ENCODE results near the gene IFI30.
A peak's percentile ranks its signal among the peaks of the same experiment; 100 is the strongest.

Gene IFI30
- 0.28 to 0.48 reads per million in 2 donors for total RNA-seq

DNA sequence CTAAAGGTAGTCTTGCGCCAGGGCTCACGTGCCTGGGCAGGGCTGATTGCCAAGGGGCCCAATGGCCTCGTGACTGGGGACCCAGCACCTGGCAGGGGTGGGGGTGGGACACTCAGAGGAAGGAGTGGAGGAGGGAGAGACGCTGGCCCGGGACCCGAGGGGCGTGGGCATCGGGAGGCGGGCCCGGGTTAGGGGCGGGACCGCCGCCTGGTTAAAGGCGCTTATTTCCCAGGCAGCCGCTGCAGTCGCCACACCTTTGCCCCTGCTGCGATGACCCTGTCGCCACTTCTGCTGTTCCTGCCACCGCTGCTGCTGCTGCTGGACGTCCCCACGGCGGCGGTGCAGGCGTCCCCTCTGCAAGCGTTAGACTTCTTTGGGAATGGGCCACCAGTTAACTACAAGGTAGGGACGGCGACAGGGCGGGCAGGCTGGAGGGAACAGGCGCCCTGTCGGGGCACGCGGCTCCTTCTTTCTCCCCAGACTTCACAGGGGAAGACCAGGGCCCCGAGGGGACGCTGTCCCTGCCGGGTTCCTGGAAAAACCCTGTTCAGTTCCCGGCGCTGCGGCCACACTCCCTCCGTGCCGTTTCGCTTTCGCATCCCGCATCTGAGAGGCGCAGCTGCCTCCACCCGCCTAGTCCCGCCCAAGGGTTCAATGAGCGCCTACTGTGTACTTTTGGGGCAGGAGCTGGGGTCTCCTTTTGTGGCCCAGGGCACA is at the start of gene IFI30:
Gene IFI30, plus strand, starts transcription at position 242 of the 717 bp plus-strand sequence. Its CDS starts 29 bp downstream, at position 271.
- DNase-seq, result peak; percentile 47

DNA sequence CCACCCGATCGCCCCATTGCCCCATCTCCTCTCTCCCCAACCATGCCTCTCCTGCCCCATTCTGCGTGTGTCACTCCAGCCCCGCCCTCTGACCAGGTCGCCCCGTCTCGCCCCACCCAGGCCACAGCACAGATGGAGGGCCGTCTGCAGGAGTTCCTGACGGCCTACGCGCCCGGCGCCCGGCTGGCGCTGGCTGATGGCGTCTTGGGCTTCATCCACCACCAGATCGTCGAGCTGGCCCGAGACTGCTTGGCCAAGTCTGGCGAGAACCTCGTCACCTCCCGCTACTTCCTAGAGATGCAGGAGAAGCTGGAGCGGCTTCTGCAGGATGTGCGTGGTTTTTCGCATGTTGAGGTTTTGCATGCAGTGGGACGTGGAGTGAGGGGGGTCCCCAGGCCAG is 49.8 kb upstream of the IFI30 start:
- no peak for DNase-seq

- DNase-seq, result no peak
Observed at GRCh38 chr19:18126097-18126496, 47.5 kb upstream of the IFI30 start.

DNA sequence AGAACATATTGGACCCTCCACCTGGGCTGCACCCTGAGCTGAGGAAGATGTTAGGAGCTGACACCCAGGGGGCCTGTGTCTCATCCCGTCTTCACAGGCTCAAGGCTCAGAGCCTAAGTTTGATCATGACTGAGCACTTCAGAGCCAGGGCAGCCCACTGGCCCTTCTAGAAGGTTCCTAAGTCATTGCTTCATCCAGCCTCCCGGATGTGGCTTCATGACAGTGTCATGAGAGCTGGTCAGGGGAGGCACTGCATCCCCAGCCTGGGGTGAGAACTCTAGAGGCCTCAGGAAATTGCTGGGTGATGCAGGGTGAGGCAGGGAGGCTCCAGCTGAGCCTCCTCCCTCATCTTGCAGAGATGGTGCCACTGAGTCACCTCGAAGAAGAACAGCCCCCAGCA is 45.6 kb upstream of the IFI30 start:
- DNase-seq, result no peak

DNA sequence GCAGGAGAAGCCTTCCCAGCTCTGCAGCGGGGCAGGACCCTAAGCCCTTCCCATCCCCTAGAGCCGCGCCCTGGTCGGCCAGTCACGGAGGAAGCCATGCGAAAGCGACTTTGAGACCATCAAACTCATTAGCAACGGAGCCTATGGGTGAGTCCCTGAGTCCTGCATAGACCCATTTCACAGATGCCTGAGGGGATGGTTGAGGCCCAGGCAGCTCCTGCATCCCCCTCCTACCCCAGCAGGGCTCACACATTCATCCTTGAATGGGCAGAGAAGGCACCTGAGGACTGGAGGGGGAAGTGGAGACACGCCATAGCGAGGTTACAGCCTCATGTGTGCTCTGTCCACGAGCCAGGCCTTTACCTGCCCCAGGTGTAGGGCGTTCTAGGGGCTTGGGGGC is 44.8 kb upstream of the IFI30 start:
- no peak for DNase-seq

- no peak for DNase-seq
Observed at GRCh38 chr19:18130523-18131242, 42.9 kb upstream of the IFI30 start.

DNA sequence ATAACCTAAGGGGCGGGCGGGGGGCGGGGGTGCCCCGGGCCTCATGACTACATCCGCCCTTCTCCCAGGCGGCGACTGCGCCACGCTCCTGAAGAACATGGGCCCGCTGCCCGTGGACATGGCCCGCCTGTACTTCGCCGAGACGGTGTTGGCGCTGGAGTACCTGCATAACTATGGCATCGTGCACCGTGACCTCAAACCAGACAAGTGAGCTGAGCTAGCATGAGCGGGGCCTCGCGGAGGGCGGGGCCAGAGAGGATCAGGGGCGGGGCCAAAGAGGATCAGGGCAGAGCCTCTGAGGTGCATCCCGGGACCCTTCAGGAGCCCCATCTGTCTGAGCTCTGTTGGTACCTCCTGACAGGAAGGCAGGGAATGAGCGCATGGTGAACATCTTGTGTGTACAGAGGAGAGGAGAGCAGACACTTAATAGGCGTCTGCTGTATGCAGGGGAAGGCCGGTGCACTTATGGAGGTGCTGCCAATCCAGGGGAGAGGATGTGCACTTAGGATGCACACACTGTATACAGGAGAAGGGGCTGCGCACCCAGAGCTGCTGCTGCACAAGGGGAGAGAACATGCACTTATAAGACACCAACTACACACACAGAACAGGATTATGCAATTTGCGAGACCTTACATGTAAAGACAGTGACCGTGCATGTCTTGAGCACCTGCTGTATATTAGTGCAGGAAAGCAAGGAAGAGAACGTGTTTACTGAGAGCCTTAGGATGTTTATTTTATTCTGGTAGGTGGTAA is 41.6 kb upstream of the IFI30 start:
- DNase-seq, result no peak

- DNase-seq, result no peak
Observed at GRCh38 chr19:18135712-18136584, 37.7 kb upstream of the IFI30 start.

DNA sequence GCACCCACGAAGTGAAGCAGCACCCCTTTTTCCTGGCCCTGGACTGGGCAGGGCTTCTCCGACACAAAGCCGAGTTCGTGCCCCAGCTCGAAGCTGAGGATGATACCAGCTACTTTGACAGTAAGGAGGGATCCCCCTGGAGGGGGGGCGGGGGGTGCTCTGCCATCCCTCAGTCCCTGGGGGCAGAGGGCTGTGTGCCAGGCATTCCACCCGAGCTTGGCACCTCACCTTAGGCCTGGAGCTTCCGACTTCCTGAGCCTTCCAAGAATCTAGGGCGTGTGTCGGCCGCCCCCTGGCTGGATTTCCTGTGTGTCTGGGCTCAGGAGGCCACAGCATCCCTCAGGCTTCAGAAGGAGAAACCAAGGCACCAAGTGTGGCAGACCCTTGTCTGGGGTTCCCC is 36.4 kb upstream of the IFI30 start:
- DNase-seq, result no peak

DNA sequence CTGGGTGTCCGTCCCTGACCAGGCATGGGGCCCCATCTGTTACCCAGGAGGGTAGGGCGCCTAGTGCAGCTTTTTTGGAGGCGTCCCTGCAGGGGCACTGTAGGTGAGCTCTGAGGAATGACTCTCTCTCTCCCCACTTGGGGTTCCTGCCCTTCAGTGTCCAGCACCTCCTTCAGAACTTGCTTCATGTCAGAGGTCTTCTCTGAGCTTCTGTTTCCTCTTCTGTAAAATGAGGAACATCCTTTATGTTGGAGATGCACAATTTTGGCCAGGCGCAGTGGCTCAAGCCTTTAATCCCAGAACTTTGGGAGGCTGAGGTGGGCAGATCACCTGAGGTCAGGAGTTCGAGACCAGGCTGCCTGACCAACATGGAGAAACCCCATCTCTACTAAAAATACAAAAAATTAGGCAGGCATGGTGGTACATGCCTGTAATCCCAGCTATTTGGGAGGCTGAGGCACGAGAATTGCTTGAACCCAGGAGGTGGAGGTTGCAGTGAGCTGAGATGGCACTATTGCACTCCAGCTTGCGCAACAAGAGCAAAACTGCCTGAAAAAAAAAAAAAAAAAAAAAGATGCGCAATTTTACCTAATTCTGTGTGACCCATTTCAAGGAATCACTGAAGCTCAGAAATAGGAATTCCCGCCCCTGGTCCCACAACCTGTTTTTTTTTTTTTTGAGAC is 35.8 kb upstream of the IFI30 start:
- no peak for DNase-seq

DNA sequence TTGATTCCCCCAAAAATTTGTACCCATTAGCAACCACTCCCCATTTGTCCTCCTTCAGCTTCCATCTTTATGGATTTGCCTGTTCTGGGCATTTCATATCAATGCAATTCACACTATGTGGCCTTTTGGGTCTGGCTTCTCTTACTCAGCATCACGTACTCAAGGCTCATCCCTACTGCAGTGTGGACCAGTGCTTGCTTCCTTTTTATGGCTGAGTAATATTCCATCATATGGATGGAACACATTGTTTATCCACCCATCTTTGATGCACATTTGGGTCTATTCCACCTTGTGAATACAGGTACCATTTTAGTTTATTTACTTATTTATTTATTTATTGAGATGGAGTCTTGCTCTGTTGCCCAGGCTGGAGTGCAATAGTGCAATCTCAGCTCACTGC is 33.1 kb upstream of the IFI30 start:
- no peak for DNase-seq

- no peak for DNase-seq
Observed at GRCh38 chr19:18141031-18141430, 32.6 kb upstream of the IFI30 start.

GRCh38 chr19:18143902-18144301 is 29.7 kb upstream of the IFI30 start:
- DNase-seq, result no peak

GRCh38 chr19:18144361-18144760 is 29.3 kb upstream of the IFI30 start:
- DNase-seq, result no peak

GRCh38 chr19:18144906-18145305 is 28.7 kb upstream of the IFI30 start:
- no peak for DNase-seq

DNA sequence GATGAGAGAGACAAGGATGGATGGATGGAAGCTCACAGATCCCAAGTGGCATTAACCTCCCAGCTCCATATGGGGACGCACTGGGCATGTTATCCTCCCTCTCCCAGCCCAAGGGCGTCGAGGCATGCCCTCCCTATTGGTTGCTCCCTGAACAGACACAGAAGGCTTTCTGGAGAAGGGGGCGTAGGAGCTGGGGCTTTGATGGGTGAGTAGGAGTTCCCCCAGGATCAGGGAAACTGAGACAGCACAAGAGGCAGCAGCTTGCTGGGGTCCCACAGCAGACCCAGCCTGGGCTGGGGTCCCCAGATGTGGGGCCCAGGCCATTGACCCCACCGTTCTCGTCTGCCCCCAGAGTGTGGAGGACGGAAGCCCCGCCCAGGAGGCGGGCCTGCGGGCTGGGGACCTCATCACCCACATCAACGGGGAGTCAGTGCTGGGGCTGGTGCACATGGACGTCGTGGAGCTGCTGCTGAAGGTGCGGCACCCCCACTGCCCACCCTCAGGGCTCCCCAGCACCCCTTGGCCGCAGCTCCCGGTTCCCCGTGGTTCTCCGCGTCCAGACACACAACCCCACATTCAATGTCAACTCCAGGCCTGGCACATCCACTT is 28.1 kb upstream of the IFI30 start:
- DNase-seq, result no peak

- DNase-seq, result no peak
Observed at GRCh38 chr19:18147396-18147795, 26.2 kb upstream of the IFI30 start.

DNA sequence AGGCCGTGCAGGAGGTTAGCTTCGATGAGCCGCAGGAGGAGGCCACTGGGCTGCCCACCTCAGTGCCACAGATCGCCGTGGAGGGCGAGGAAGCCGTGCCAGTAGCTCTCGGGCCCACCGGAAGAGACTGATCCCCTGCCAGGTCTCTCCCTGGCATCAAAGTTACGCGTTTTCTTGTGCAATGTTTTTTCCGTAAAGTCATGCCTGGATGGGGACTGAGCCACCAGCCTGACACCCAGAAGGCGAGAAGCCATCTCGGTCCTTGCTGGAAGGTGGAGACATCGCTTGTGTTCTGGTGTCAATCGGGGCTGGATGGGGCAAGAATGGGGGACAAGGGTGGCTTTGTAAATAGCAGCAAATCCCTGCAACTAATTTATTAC is 24.0 kb upstream of the IFI30 start:
- DNase-seq, result no peak

GRCh38 chr19:18150776-18151624 is 22.6 kb upstream of the IFI30 start:
- no peak for DNase-seq

GRCh38 chr19:18152442-18152816 is 21.2 kb upstream of the IFI30 start:
- peak; percentile 98 for DNase-seq

All from T-helper 9 cell (primary cell).